Aorta (tissue), 5 donors: ENCODE measurements around the gene CAMK2D. TPM values are rescaled to one million over a fixed set of nuclear protein-coding genes. Genes with fewer than 3 reads are reported as not detected.

Experiments
- ATAC-seq: fragments of 200-7000 bp; cut with Tn5 transposase; one replicate; pipeline ENCODE4 v1.9.1; 2022; ENCODE audit warnings: moderate library complexity; ENCODE audit not compliant: low FRiP score
- DNase-seq, 2 donors: peaks; one replicate each; pipeline ENCODE4 v3.0.0-alpha.2; 2020
- H3K27ac ChIP-seq, 2 donors: one replicate each; pipeline ENCODE4 v1.5.1; 2013; ENCODE audit warnings: low read length in 2 of 2, mild to moderate bottlenecking in 2 of 2, moderate library complexity in 2 of 2, control low read depth in 1 of 2, inconsistent platforms in 1 of 2, low read depth in 1 of 2
- H3K27me3 ChIP-seq, 2 donors: one replicate each; pipeline ENCODE4 v1.6.1; 2013; ENCODE audit warnings: control low read depth in 1 of 2, low read length in 1 of 2, mild to moderate bottlenecking in 1 of 2, moderate library complexity in 1 of 2; ENCODE audit not compliant: insufficient read depth in 2 of 2, control insufficient read depth in 1 of 2
- H3K36me3 ChIP-seq, 2 donors: one replicate each; pipeline ENCODE4 v1.6.1; 2013; ENCODE audit warnings: control low read depth in 1 of 2, low read length in 1 of 2, mild to moderate bottlenecking in 1 of 2; ENCODE audit not compliant: insufficient read depth in 2 of 2, control insufficient read depth in 1 of 2
- H3K4me1 ChIP-seq, 2 donors: one replicate each; pipeline ENCODE4 v1.6.1; 2013; ENCODE audit warnings: low read length in 2 of 2, control low read depth in 1 of 2, mild to moderate bottlenecking in 1 of 2, moderate library complexity in 1 of 2; ENCODE audit not compliant: insufficient read depth in 2 of 2, control insufficient read depth in 1 of 2
- H3K4me3 ChIP-seq, 2 donors: one replicate each; pipeline ENCODE4 v1.5.1; 2013; ENCODE audit warnings: low read length in 2 of 2, control low read depth in 1 of 2, mild to moderate bottlenecking in 1 of 2
- H3K9me3 ChIP-seq: one replicate; pipeline ENCODE4 v1.6.1; 2013; ENCODE audit warnings: mild to moderate bottlenecking, low read length; ENCODE audit not compliant: control insufficient read depth
- WGBS, 2 donors: extraction: QIAGEN DNeasy Blood & Tissue Kit; methylation state at CpG; one replicate each; pipeline ENCODE4 v1.1.7; 2013; 5-methylcytosine and 5-hydroxymethylcytosine counted together
- intact Hi-C, 2 donors: fragments of 100-400 bp; cut with DNase I; formaldehyde crosslinking; loops; one replicate each; pipeline versions ENCODE4 v1.14.2 to v1.15.0; 2022
- polyA plus RNA-seq, 2 donors: library from polyadenylated mRNA; stranded (reverse); fragments of 200-250 nt; gene quantifications; one replicate each; pipeline ENCODE4 v1.2.3, GENCODE V29; 2013
- total RNA-seq, 2 donors: library from RNA; stranded (reverse); fragmentation: NEBNext Ultra II Directional; extraction: Animal tissue kit (Norgen Biotek cat#: 25700); gene quantifications; one replicate each; pipeline ENCODE4 v1.2.1, GENCODE V29; 2021
- donor health status: healthy with polysubstance abuse.
- donor health status: Bipolar disorder and iron deficiency.
- donor health status: DM: no; HTN: no; CAD: no.
- donor health status: DM: no; HTN: no; CAD: no.
- donor health status: DM: yes; HTN: yes; CAD: no.

CAMK2D gene
- total and polyA plus RNA-seq, 4 donors, result 18.7 to 71.8 (median 37.7) TPM

GRCh38 chr4:113677325-113677724 lies 84.2 kb downstream of the CAMK2D start:
- H3K4me3 ChIP-seq, result no peak overlapping the region
- intact Hi-C loops, result loop anchor here in 1 of 2 donors (5.0 kb wide), 1 partner anchor 65 kb away; no protein-coding TSS in a partner anchor
- DNase-seq (no peak), ATAC-seq (no peak)
- no peaks in the 10 kb centered on the region for H3K27me3 ChIP-seq
- no peak overlapping the region for H3K27ac ChIP-seq
- H3K36me3 ChIP-seq, result no peaks in the 10 kb centered on the region
- no peaks in the 10 kb centered on the region for H3K9me3 ChIP-seq
- peaks cover 0 to 3% of the 10 kb centered on the region in 2 donors for H3K4me1 ChIP-seq
- WGBS, 2 donors, result 64 to 73% methylated on average over 4 of the region's 4 CpGs

- Histone ChIP-seq H3K4me3 (no peak overlapping the region), H3K9me3 (no peaks in the 10 kb centered on the region), H3K36me3 (no peaks in the 10 kb centered on the region), H3K27ac (peak overlapping the region in 1 of 2 donors; percentile 54), H3K27me3 (no peaks in the 10 kb centered on the region), H3K4me1 (peaks cover 0 to 3% of the 10 kb centered on the region in 2 donors)
- no peak for DNase-seq
- no peak for ATAC-seq
- WGBS, 2 donors, result 48% methylated on average over 2 of the region's 2 CpGs
- intact Hi-C loops, result loop anchor here in 1 of 2 donors (5.0 kb wide), 1 partner anchor 66 kb away; no protein-coding TSS in a partner anchor
Observed at GRCh38 chr4:113675731-113676697, 85.5 kb downstream of the CAMK2D start.

- no peak for DNase-seq
- no peak for ATAC-seq
- H3K4me1 ChIP-seq, result peaks cover 0 to 3% of the 10 kb centered on the region in 2 donors
- H3K27ac ChIP-seq, result no peak overlapping the region
- intact Hi-C loops, result loop anchor here in 1 of 2 donors (5.0 kb wide), 1 partner anchor 68 kb away; no protein-coding TSS in a partner anchor
- H3K9me3 ChIP-seq, result no peaks in the 10 kb centered on the region
- no peaks in the 10 kb centered on the region for H3K36me3 ChIP-seq
- no peak overlapping the region for H3K4me3 ChIP-seq
- 64 to 66% methylated on average over 2 of the region's 2 CpGs for WGBS, 2 donors
- no peaks in the 10 kb centered on the region for H3K27me3 ChIP-seq
Observed at GRCh38 chr4:113674733-113675132, 86.8 kb downstream of the CAMK2D start.

- no peak for DNase-seq
- no peak for ATAC-seq
- H3K27me3 ChIP-seq, result no peaks in the 10 kb centered on the region
- no peak overlapping the region for H3K4me3 ChIP-seq
- H3K4me1 ChIP-seq, result peaks cover 0 to 3% of the 10 kb centered on the region in 2 donors
- intact Hi-C loops, result no loop called here
- H3K27ac ChIP-seq, result no peak overlapping the region
- H3K9me3 ChIP-seq, result no peaks in the 10 kb centered on the region
- no peaks in the 10 kb centered on the region for H3K36me3 ChIP-seq
- WGBS, 2 donors, result 95 to 99% methylated on average over 1 of the region's 1 CpG
Observed at GRCh38 chr4:113674251-113674650, 87.3 kb downstream of the CAMK2D start.

- Histone ChIP-seq H3K4me1 (peaks cover 0 to 3% of the 10 kb centered on the region in 2 donors), H3K9me3 (no peaks in the 10 kb centered on the region), H3K27ac (peak overlapping the region; percentile 19 to 33), H3K27me3 (no peaks in the 10 kb centered on the region), H3K36me3 (no peaks in the 10 kb centered on the region), H3K4me3 (no peak overlapping the region)
- intact Hi-C loops, result no loop called here
- DNase-seq, result no peak
- ATAC-seq, result peak; percentile 33
- WGBS, 2 donors, result 88 to 94% methylated on average over 2 of the region's 2 CpGs
Observed at GRCh38 chr4:113673450-113673849, 88.1 kb downstream of the CAMK2D start.

GRCh38 chr4:113666386-113667114 lies 95.0 kb downstream of the CAMK2D start:
- 68 to 69% methylated on average over 8 of the region's 8 CpGs for WGBS, 2 donors
- ATAC-seq, result no peak
- peaks cover 1 to 2% of the 10 kb centered on the region in 2 donors for H3K4me1 ChIP-seq

GRCh38 chr4:113665036-113665435 lies 96.5 kb downstream of the CAMK2D start:
- Histone ChIP-seq H3K27ac (no peak overlapping the region), H3K27me3 (no peaks in the 10 kb centered on the region), H3K4me1 (peaks cover 1 to 2% of the 10 kb centered on the region in 2 donors), H3K4me3 (no peak overlapping the region), H3K36me3 (no peaks in the 10 kb centered on the region), H3K9me3 (no peaks in the 10 kb centered on the region)
- DNase-seq (no peak), ATAC-seq (no peak)
- intact Hi-C loops, result no loop called here
- WGBS, 2 donors, result 88 to 97% methylated on average over 1 of the region's 1 CpG

More at GRCh38 chr4:113666386-113667114, 95.0 kb downstream of the CAMK2D start:
- H3K36me3 ChIP-seq, result no peaks in the 10 kb centered on the region
- no peak overlapping the region for H3K27ac ChIP-seq
- intact Hi-C loops, result no loop called here
- H3K4me3 ChIP-seq, result no peak overlapping the region
- H3K27me3 ChIP-seq, result no peaks in the 10 kb centered on the region
- DNase-seq, result no peak
- no peaks in the 10 kb centered on the region for H3K9me3 ChIP-seq

- WGBS, 2 donors, result 81 to 89% methylated on average over 3 of the region's 3 CpGs
- no peaks in the 10 kb centered on the region for H3K36me3 ChIP-seq
- no peaks in the 10 kb centered on the region for H3K27me3 ChIP-seq
- no peak overlapping the region for H3K4me3 ChIP-seq
- no peaks in the 10 kb centered on the region for H3K9me3 ChIP-seq
- DNase-seq (no peak), ATAC-seq (no peak)
- H3K4me1 ChIP-seq, result peaks cover 2 to 5% of the 10 kb centered on the region in 2 donors
- H3K27ac ChIP-seq, result no peak overlapping the region
- intact Hi-C loops, result no loop called here
Observed at GRCh38 chr4:113662581-113662980, 99.0 kb downstream of the CAMK2D start.
